Kidney (tissue), 14 donors: Measurements from ENCODE around the gene RAMACL. TPM values are rescaled to one million over a fixed set of nuclear protein-coding genes. Genes with fewer than 3 reads are reported as not detected.

Source experiments
- DNase-seq, 5 donors: peaks; one replicate each; pipeline ENCODE4 v3.0.0-alpha.2; 2013 to 2020
- FAIRE-seq: peaks from 2 replicates; lab custom pipeline; 2012; peaks lifted over from hg19 to GRCh38; lab: Jason Lieb, UNC
- H3K27ac ChIP-seq, 2 donors: one replicate each; pipeline ENCODE4 v1.7.0; 2013; ENCODE audit warnings: low read depth in 2 of 2, low read length in 2 of 2, inconsistent platforms in 1 of 2
- H3K27me3 ChIP-seq: one replicate; pipeline ENCODE4 v1.7.1; 2013; ENCODE audit warnings: low read length, inconsistent platforms; ENCODE audit not compliant: control insufficient read depth, insufficient read depth
- H3K36me3 ChIP-seq, 3 donors: one replicate each; pipeline versions ENCODE4 v1.7.0 to v1.7.1; 2013; ENCODE audit warnings: low read length in 3 of 3, control low read depth in 1 of 3, inconsistent platforms in 1 of 3; ENCODE audit not compliant: insufficient read depth in 3 of 3, control insufficient read depth in 2 of 3
- H3K4me1 ChIP-seq, 3 donors: one replicate each; pipeline versions ENCODE4 v1.7.0 to v1.7.1; 2013; ENCODE audit warnings: low read length in 3 of 3, inconsistent platforms in 1 of 3, low read depth in 1 of 3; ENCODE audit not compliant: control insufficient read depth in 2 of 3, insufficient read depth in 2 of 3
- H3K4me3 ChIP-seq, 3 donors: one replicate each; pipeline versions ENCODE4 v1.7.0 to v1.8.1; 2013; ENCODE audit warnings: low read length in 3 of 3, control low read depth in 1 of 3, inconsistent platforms in 1 of 3
- H3K9ac ChIP-seq, 3 donors: one replicate each; pipeline versions ENCODE4 v1.7.0 to v1.7.1; 2013; ENCODE audit warnings: low read length in 3 of 3, control low read depth in 1 of 3, inconsistent platforms in 1 of 3
- H3K9me3 ChIP-seq, 3 donors: one replicate each; pipeline versions ENCODE4 v1.7.0 to v1.7.1; 2013; ENCODE audit warnings: low read length in 3 of 3, control low read depth in 1 of 3, inconsistent platforms in 1 of 3; ENCODE audit not compliant: control insufficient read depth in 2 of 3, insufficient read depth in 1 of 3
- intact Hi-C: fragments of 100-400 bp; cut with DNase I; formaldehyde crosslinking; loops from one replicate; pipeline ENCODE4 v1.11.1; 2022
- polyA plus RNA-seq: library from polyadenylated mRNA; stranded (reverse); fragments of 350-450 nt; fragmentation: Illumina TruSeq; extraction: RNeasy Lipid Tissue Mini Kit (QIAGEN cat#74804); gene quantifications from one replicate; pipeline ENCODE4 v1.2.3, GENCODE V29; 2014; ENCODE audit warnings: low read depth, low replicate concordance; ENCODE audit not compliant: insufficient read depth
- total RNA-seq: library from RNA; stranded (reverse); fragmentation: NEBNext Ultra II Directional; extraction: Animal tissue kit (Norgen Biotek cat#: 25700); gene quantifications from one replicate; pipeline ENCODE4 v1.2.1, GENCODE V29; 2021
- TF ChIP-seq, protein P1 (sequence below): IDR thresholded peaks from 3 replicates; pipeline ENCODE4 v1.5.1; 2012; ENCODE audit warnings: mild to moderate bottlenecking, moderate library complexity, borderline replicate concordance; ENCODE audit not compliant: insufficient read depth; ENCODE audit errors: extremely low read depth
- donor health status: control.
- donor health status: control.
- donor health status: control.
- donor health status: control.
- donor health status: control.
- donor health status: DM: yes; HTN: yes; CAD: no.
- donor health status: Normal renal cell carcinoma (clear cell type).

Gene RAMACL
- total and polyA plus RNA-seq, 2 donors from 2014 or later: 1.9 TPM; not detected in 1

DNA sequence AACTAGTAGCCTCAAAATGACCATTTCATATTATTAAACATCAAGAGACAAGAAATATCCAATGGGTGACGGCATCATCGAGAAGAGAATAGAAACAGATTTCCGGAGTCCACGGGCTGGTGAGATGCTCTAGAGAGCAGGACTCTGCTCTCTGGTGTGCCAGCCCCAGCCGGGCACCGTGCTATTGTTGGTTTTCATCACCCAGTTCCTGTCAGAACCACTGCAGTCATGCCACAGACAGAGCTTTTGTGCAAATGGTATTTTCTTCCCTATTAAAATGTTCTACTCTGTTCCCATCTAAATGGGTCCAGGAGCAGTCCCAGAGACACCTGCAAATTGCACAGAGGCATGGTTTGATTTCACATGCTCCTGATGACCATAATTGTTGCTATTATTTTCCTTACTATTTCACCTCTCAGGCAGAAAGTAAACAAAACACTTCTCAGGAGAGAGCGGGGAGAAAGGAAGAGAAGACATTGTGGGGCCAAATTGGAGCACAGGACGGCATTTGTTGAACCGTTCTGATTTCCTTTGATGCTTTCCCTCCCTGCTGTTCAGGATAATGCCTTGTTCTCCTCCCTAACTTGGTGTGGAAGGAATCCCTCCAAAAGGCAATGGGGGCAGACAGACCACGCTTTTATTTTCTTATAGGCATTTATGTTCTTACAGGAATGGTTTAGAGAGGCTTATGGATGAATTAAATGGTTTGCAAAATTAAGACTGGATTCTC is 11.4 kb upstream of the RAMACL start:
- H3K27ac ChIP-seq: no peak overlapping the region
- no peaks in the 10 kb centered on the region for H3K9me3 ChIP-seq
- H3K4me3 ChIP-seq: no peak overlapping the region
- no peaks in the 10 kb centered on the region for H3K36me3 ChIP-seq
- DNase-seq: no peak
- intact Hi-C loops: no loop called here
- FAIRE-seq: no peak
- no peaks in the 10 kb centered on the region for H3K27me3 ChIP-seq
- no peaks in the 10 kb centered on the region for H3K4me1 ChIP-seq
- TF ChIP-seq, protein P1, sequence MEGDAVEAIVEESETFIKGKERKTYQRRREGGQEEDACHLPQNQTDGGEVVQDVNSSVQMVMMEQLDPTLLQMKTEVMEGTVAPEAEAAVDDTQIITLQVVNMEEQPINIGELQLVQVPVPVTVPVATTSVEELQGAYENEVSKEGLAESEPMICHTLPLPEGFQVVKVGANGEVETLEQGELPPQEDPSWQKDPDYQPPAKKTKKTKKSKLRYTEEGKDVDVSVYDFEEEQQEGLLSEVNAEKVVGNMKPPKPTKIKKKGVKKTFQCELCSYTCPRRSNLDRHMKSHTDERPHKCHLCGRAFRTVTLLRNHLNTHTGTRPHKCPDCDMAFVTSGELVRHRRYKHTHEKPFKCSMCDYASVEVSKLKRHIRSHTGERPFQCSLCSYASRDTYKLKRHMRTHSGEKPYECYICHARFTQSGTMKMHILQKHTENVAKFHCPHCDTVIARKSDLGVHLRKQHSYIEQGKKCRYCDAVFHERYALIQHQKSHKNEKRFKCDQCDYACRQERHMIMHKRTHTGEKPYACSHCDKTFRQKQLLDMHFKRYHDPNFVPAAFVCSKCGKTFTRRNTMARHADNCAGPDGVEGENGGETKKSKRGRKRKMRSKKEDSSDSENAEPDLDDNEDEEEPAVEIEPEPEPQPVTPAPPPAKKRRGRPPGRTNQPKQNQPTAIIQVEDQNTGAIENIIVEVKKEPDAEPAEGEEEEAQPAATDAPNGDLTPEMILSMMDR: no peak
- H3K9ac ChIP-seq: no peak overlapping the region

DNA sequence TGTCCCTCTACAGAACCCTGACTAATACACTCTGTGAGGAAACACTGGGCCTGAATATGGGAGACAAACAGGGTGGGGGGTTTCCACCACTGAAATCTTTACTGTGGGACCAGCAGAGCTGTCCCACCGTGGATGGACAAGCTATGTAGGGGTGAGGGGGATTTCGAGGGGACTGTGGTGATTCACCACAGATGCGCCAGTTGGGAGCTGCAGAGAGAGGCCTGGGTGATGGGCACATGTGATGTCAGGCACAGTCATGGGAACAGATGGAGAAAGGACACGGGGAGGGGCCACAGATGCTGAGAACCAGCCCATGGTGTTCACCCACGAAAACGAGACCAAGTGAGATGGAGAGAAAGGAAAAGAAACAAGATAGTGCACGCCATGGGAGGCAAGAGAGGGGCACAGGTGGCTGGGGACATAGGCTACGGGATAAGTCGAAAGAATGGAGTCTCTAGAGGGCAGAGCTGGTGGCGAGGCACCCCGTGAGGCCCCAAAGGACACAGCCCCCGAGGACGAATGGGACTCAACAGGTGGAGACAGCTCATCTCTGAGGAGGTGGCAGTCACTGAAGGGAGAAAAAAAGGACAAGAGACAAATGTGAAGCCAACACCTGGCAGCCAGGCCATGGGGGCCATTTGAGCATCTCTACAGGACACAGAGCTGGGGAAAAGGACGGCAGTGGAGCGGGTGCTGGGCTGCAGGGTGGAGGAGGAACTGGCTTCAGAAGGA is 10.5 kb upstream of the RAMACL start:
- FAIRE-seq: no peak
- no peaks in the 10 kb centered on the region for H3K27me3 ChIP-seq
- H3K9me3 ChIP-seq: no peaks in the 10 kb centered on the region
- intact Hi-C loops: no loop called here
- TF ChIP-seq, protein P1: no peak
- no peaks in the 10 kb centered on the region for H3K36me3 ChIP-seq
- H3K4me3 ChIP-seq: no peak overlapping the region
- H3K9ac ChIP-seq: no peak overlapping the region
- no peak for DNase-seq
- no peaks in the 10 kb centered on the region for H3K4me1 ChIP-seq
- H3K27ac ChIP-seq: no peak overlapping the region

DNA sequence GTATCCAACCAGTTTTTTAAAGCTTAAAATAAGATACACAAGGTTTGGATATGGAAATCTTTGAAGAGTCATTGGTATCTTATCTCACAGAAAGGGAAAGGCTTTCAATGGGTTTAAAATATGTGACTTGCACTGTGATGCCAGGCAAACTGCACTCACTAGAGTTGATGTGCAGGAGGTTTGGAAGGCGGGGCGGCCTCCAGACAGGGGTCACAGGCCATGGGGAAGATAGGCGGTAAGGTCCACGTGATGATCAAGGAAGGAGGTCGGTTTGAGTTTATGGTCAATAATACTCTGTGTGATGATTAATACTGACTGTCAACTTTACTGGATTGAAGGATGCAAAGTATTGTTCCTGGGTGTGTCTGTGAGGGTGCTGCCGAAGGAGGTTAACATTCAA is 9.5 kb upstream of the RAMACL start:
- no peaks in the 10 kb centered on the region for H3K27me3 ChIP-seq
- no peaks in the 10 kb centered on the region for H3K36me3 ChIP-seq
- no peak for DNase-seq
- no peaks in the 10 kb centered on the region for H3K4me1 ChIP-seq
- intact Hi-C loops: no loop called here
- no peak overlapping the region for H3K27ac ChIP-seq
- H3K9ac ChIP-seq: no peak overlapping the region
- FAIRE-seq: no peak
- no peak overlapping the region for H3K4me3 ChIP-seq
- no peaks in the 10 kb centered on the region for H3K9me3 ChIP-seq
- TF ChIP-seq, protein P1: no peak
